ENCODE results near the gene TTC34. TPM values are rescaled to one million over a fixed set of nuclear protein-coding genes. Genes with fewer than 3 reads are reported as not detected.

The TTC34 gene
- total and polyA plus RNA-seq, 2 experiments from 2014 or later = 0.08 to 0.35 TPM

GRCh38 chr1:2617971-2618470, 183.5 kb downstream of the TTC34 start:
- H3K9me2 ChIP-seq (ENCODE audit: insufficient read depth) = no peaks in the 10 kb centered on the region; the same call in 1 of the 2 replicates
- no peak overlapping the region for H2AFZ ChIP-seq
- H3K4me1 ChIP-seq (ENCODE audit: insufficient read depth) = no peaks in the 10 kb centered on the region
- H3K27ac ChIP-seq (ENCODE audit: low read depth) = no peak overlapping the region
- no peaks in the 10 kb centered on the region for H3F3A ChIP-seq (replicated peaks; ENCODE audit: low read depth)
- TF ChIP-seq EZH2phosphoT487 (IDR thresholded peaks at IDR 0.05; ENCODE audit: unreplicated experiment) (no peak), ZNF114 (CRISPR knock-in tag; IDR thresholded peaks at IDR 0.05) (no peak), CTCF (conservative IDR thresholded peaks at IDR 0.05; ENCODE audit: low read depth in 2 of 2) (no peak), STAT1 (IDR thresholded peaks at IDR 0.05; ENCODE audit: unreplicated experiment) (no peak), CREB1 (CRISPR knock-in tag; IDR thresholded peaks at IDR 0.05; ENCODE audit: low read depth) (no peak), EZH2 (IDR thresholded peaks at IDR 0.05; ENCODE audit: low read depth, unreplicated experiment) (no peak), ZNF462 (CRISPR knock-in tag; IDR thresholded peaks at IDR 0.05) (no peak), JUNB (IDR thresholded peaks at IDR 0.05; ENCODE audit: unreplicated experiment) (no peak), ZNF331 (CRISPR knock-in tag; IDR thresholded peaks at IDR 0.05; ENCODE audit: low read depth) (no peak), POLR2AphosphoS5 (IDR thresholded peaks at IDR 0.05; ENCODE audit: low read depth) (no peak), ETS1 (IDR thresholded peaks at IDR 0.05) (no peak), NANOG (IDR thresholded peaks at IDR 0.05; ENCODE audit: borderline replicate concordance) (no peak), REST (IDR thresholded peaks at IDR 0.05; ENCODE audit: unreplicated experiment) (no peak)
- no peaks in the 10 kb centered on the region for H3K36me3 ChIP-seq (ENCODE audit: insufficient read depth)
- DNase-seq (ENCODE audit: low spot score) = no peak
- Mint-ChIP-seq H3K9me3 (peaks cover 70% of the 10 kb centered on the region), H3K4me3 (no peak overlapping the region), H3K27ac (no peak overlapping the region), H3K36me3 (ENCODE audit: low read depth) (peaks cover 6% of the 10 kb centered on the region; the same call in 2 of the 3 replicates), H3K27me3 (ENCODE audit: insufficient read depth, low read depth, poor library complexity) (peaks cover 6% of the 10 kb centered on the region), H3K4me1 (peaks cover 8% of the 10 kb centered on the region)
- no peak overlapping the region for H3K4me2 ChIP-seq
- no peaks in the 10 kb centered on the region for H3K79me2 ChIP-seq (replicated peaks; ENCODE audit: insufficient read depth)
- no peaks in the 10 kb centered on the region for H3K27me3 ChIP-seq (ENCODE audit: insufficient read depth)
- no peaks in the 10 kb centered on the region for H4K20me1 ChIP-seq (replicated peaks; ENCODE audit: insufficient read depth)
- no peak overlapping the region for H3K4me3 ChIP-seq
- ATAC-seq = no peak; the same call in 2 of the 3 replicates
